GM12878 (cell line): ENCODE results near the gene PHKG2. TPM values are rescaled to one million over a fixed set of nuclear protein-coding genes. Genes with fewer than 3 reads are reported as not detected.

Experiments
- BCLAF1 ChIP-seq: fragments of 450-650 bp; IDR thresholded peaks from 2 replicates; pipeline ENCODE4 v1.6.1; 2017; ENCODE audit warnings: antibody characterized with exemption, mild to moderate bottlenecking, moderate library complexity
- BMI1 ChIP-seq: fragments of 450-650 bp; IDR thresholded peaks from 2 replicates; pipeline ENCODE4 v1.6.1; 2016; ENCODE audit warnings: mild to moderate bottlenecking, moderate library complexity, borderline replicate concordance
- CREB1 ChIP-seq: IDR thresholded peaks from 2 replicates; pipeline ENCODE4 v1.6.1; 2012; ENCODE audit warnings: low read depth, mild to moderate bottlenecking, inconsistent platforms
- CREM ChIP-seq: IDR thresholded peaks from 2 replicates; pipeline ENCODE4 v1.6.1; 2014; ENCODE audit warnings: antibody characterized with exemption, low read depth
- CUX1 ChIP-seq: IDR thresholded peaks from 2 replicates; pipeline ENCODE4 v1.6.1; 2012; ENCODE audit warnings: improper control_type of control experiment, low read depth, low read length; ENCODE audit not compliant: insufficient replicate concordance
- EGR1 ChIP-seq, 2 experiments: IDR thresholded peaks; 1 replicate in 1 of 2; 2 replicates in 1 of 2; pipeline ENCODE4 v1.6.1; 2011 to 2012; ENCODE audit warnings: low read depth in 2 of 2, low read length in 2 of 2, borderline replicate concordance in 1 of 2, mild to moderate bottlenecking in 1 of 2, moderate library complexity in 1 of 2
- NR2F1 ChIP-seq: fragments of 450-650 bp; conservative IDR thresholded peaks from 2 replicates; pipeline ENCODE4 v1.6.1; 2017; ENCODE audit warnings: mild to moderate bottlenecking
- POLR2A ChIP-seq: IDR thresholded peaks from 2 replicates; pipeline ENCODE4 v1.6.1; 2011; ENCODE audit warnings: low read depth, mild to moderate bottlenecking, low read length
- SIX5 ChIP-seq: IDR thresholded peaks from 2 replicates; pipeline ENCODE4 v1.6.1; 2011; ENCODE audit warnings: mild to moderate bottlenecking, low read depth, low read length, moderate library complexity; ENCODE audit not compliant: severe bottlenecking
- YY1 ChIP-seq: IDR thresholded peaks from 2 replicates; pipeline ENCODE4 v1.6.1; 2011; ENCODE audit warnings: low read depth, mild to moderate bottlenecking, low read length
- ZBTB40 ChIP-seq: fragments of 450-650 bp; IDR thresholded peaks from 2 replicates; pipeline ENCODE4 v1.6.1; 2016; ENCODE audit warnings: mild to moderate bottlenecking, moderate library complexity, borderline replicate concordance
- ZNF592 ChIP-seq: fragments of 450-650 bp; IDR thresholded peaks from 2 replicates; pipeline ENCODE4 v1.6.1; 2017; ENCODE audit warnings: mild to moderate bottlenecking, moderate library complexity
- polyA plus RNA-seq, 11 experiments: library from polyadenylated mRNA; depleted of rRNA in 4 of 11; unstranded in 6 of 11; stranded (reverse) in 5 of 11; fragments of >200 nt; fragmentation: Nextera tagmentation in 4 of 11; fragmentation: Illumina TruSeq in 1 of 11; extraction: Ambion mirVana in 4 of 11; extraction: Trizol in 1 of 11; gene quantifications; 1 replicate in 1 of 11; 2 replicates in 10 of 11; pipeline versions ENCODE4 v1.2.1 to v1.2.3, GENCODE V29; 2011 to 2016; ENCODE audit warnings: inconsistent platforms in 2 of 11, missing spikeins in 2 of 11, low read depth in 1 of 11
- total RNA-seq, 4 experiments: library from RNA; depleted of rRNA in 3 of 4; stranded (reverse); fragments of >200 nt in 3 of 4; fragmentation: Illumina TruSeq in 1 of 4; extraction: Trizol in 1 of 4; gene quantifications; 2 replicates each; pipeline versions ENCODE4 v1.2.1 to v1.2.3, GENCODE V29; 2013 to 2021

Gene PHKG2
- total and polyA plus RNA-seq, 10 of the 15 experiments (the other 5 are each of a cell fraction or from before 2014, with no cell fraction given), result 5.2 to 50.1 (median 37.2) TPM

- TF ChIP-seq CUX1, result no peak
- TF ChIP-seq ZBTB40, result no peak
- peak; percentile 82 for TF ChIP-seq CREM
- TF ChIP-seq NR2F1, result peak; percentile 65
- peak; percentile 86 for TF ChIP-seq POLR2A
- peak; percentile 90 for TF ChIP-seq SIX5
- peak; percentile 94 for TF ChIP-seq YY1
- no peak for TF ChIP-seq BCLAF1
- no peak for TF ChIP-seq ZNF592
- peak; percentile 91 for TF ChIP-seq CREB1
- TF ChIP-seq BMI1, result no peak
- TF ChIP-seq EGR1 (IDR thresholded peaks at IDR 0.05; ENCODE audit: borderline replicate concordance in 1 of 2, low read depth in 2 of 2, low read length in 2 of 2), result peak in 1 of 2 experiments; percentile 6; a peak in 1 of 3 replicates
Measured at GRCh38 chr16:30775392-30776188, 27.4 kb downstream of the PHKG2 start (continued).
